Panc1 (cell line): ENCODE data around the gene INO80C. TPM values are rescaled to one million over a fixed set of nuclear protein-coding genes. Genes with fewer than 3 reads are reported as not detected.
"Not testable (repeated sequence)": the region's sequence is repeated elsewhere in the genome, so short reads cannot be mapped to it uniquely, and the experiment has no call there.

ENCODE experiments used
- ATAC-seq: fragments of 200-7000 bp; cut with Tn5 transposase; 2 replicates; pipeline ENCODE4 v1.9.1; 2020; ENCODE audit warnings: mild to moderate bottlenecking, moderate library complexity
- BruUV-seq: library from RNA; stranded (reverse); fragments of 400-500 nt; replicated peaks from 2 replicates; lab custom pipeline; 2021; lab: Mats Ljungman, UMichigan
- CTCF ChIA-PET: fragments of 300-600 bp; sonication (Branson Sonifier 250); formaldehyde crosslinking; loops from one replicate; lab custom pipeline; 2022; ENCODE audit warnings: antibody characterized with exemption; lab: Charles Lee
- POLR2A ChIA-PET: fragments of 300-600 bp; sonication (Branson Sonifier 250); formaldehyde crosslinking; loops from one replicate; lab custom pipeline; 2022; ENCODE audit warnings: antibody characterized with exemption; lab: Charles Lee
- DNase-seq: peaks from one replicate; pipeline ENCODE4 v3.0.0-alpha.2; 2010; ENCODE audit warnings: low read depth, low spot score
- H3K27ac ChIP-seq: 2 replicates; pipeline ENCODE4 v1.5.1; 2011; ENCODE audit warnings: mild to moderate bottlenecking, low read length, inconsistent platforms
- H3K27me3 ChIP-seq: fragments of 200-500 bp; sonication (Bioruptor generic); 2 replicates; pipeline ENCODE4 v1.6.0; 2014; ENCODE audit warnings: low read length, inconsistent platforms; ENCODE audit not compliant: control insufficient read depth, insufficient read depth
- H3K36me3 ChIP-seq: fragments of 200-500 bp; sonication (Bioruptor generic); 2 replicates; pipeline ENCODE4 v1.5.1; 2014; ENCODE audit warnings: inconsistent platforms, mild to moderate bottlenecking, low read length, moderate library complexity; ENCODE audit not compliant: control insufficient read depth, insufficient read depth
- H3K4me1 ChIP-seq: 2 replicates; pipeline ENCODE4 v1.5.1; 2011; ENCODE audit warnings: inconsistent platforms, mild to moderate bottlenecking, low read length, moderate library complexity; ENCODE audit not compliant: control insufficient read depth, insufficient read depth
- H3K4me3 ChIP-seq, 2 experiments: 2 replicates each; pipeline ENCODE4 v1.5.1; 2011 to 2012; ENCODE audit warnings: low read depth in 2 of 2, low read length in 2 of 2, mild to moderate bottlenecking in 2 of 2, inconsistent platforms in 1 of 2, moderate library complexity in 1 of 2
- H3K9me3 ChIP-seq: fragments of 200-500 bp; sonication (Bioruptor generic); 2 replicates; pipeline ENCODE4 v1.5.1; 2014; ENCODE audit warnings: low read depth, mild to moderate bottlenecking, inconsistent platforms, low read length, moderate library complexity; ENCODE audit not compliant: control insufficient read depth, insufficient read depth
- POLR2AphosphoS5 ChIP-seq: IDR thresholded peaks from 2 replicates; pipeline ENCODE4 v1.6.1; 2012; ENCODE audit warnings: mild to moderate bottlenecking, low read depth, low read length, moderate library complexity
- SIN3A ChIP-seq: IDR thresholded peaks from 2 replicates; pipeline ENCODE4 v1.6.1; 2012; ENCODE audit warnings: low read depth, mild to moderate bottlenecking, low read length, moderate library complexity, borderline replicate concordance; ENCODE audit not compliant: insufficient read depth
- TCF7L2 ChIP-seq: IDR thresholded peaks from 2 replicates; pipeline ENCODE4 v1.6.1; 2011; ENCODE audit warnings: mild to moderate bottlenecking, low read depth, low read length, inconsistent platforms
- in situ Hi-C: cut with HindIII; loops from 2 replicates; pipeline ENCODE4 v1.10.0; 2016; ENCODE audit warnings: low sequenced_read_pairs, low pct_unique_long_range_greater_than_20kb
- intact Hi-C: fragments of 100-400 bp; cut with micrococcal nuclease; formaldehyde crosslinking; loops from one replicate; pipeline ENCODE4 v1.10.0; 2022; ENCODE audit not compliant: unreplicated experiment
- total RNA-seq: library from RNA; stranded (reverse); gene quantifications from one replicate; pipeline ENCODE4 v1.2.1, GENCODE V29; 2021; ENCODE audit not compliant: unreplicated experiment
- TF ChIP-seq, protein P1 (sequence below): fragments of 450-650 bp; IDR thresholded peaks from 2 replicates; pipeline ENCODE4 v1.5.1; 2017; ENCODE audit warnings: mild to moderate bottlenecking
- TF ChIP-seq, protein P2 (sequence below), 2 experiments: IDR thresholded peaks; 2 replicates each; pipeline ENCODE4 v1.6.1; 2011 to 2012; ENCODE audit warnings: low read depth in 2 of 2, control low read depth in 1 of 2, low read length in 1 of 2, mild to moderate bottlenecking in 1 of 2, moderate library complexity in 1 of 2; ENCODE audit not compliant: insufficient read depth in 1 of 2

INO80C gene
- total RNA-seq, 1 experiment from 2014 or later = 25.8 TPM

GRCh38 chr18:35490894-35491699, 6.7 kb downstream of the INO80C start:
- DNase-seq (no peak), ATAC-seq (peak; percentile 66)
- Histone ChIP-seq H3K27me3 (no peaks in the 10 kb centered on the region), H3K36me3 (no peaks in the 10 kb centered on the region), H3K9me3 (no peaks in the 10 kb centered on the region), H3K27ac (peak overlapping the region; percentile 84), H3K4me3 (no peak overlapping the region), H3K4me1 (peaks cover 47% of the 10 kb centered on the region)
- ChIA-PET POLR2A (no interaction called here), CTCF (no interaction called here)
- TF ChIP-seq, protein P1, sequence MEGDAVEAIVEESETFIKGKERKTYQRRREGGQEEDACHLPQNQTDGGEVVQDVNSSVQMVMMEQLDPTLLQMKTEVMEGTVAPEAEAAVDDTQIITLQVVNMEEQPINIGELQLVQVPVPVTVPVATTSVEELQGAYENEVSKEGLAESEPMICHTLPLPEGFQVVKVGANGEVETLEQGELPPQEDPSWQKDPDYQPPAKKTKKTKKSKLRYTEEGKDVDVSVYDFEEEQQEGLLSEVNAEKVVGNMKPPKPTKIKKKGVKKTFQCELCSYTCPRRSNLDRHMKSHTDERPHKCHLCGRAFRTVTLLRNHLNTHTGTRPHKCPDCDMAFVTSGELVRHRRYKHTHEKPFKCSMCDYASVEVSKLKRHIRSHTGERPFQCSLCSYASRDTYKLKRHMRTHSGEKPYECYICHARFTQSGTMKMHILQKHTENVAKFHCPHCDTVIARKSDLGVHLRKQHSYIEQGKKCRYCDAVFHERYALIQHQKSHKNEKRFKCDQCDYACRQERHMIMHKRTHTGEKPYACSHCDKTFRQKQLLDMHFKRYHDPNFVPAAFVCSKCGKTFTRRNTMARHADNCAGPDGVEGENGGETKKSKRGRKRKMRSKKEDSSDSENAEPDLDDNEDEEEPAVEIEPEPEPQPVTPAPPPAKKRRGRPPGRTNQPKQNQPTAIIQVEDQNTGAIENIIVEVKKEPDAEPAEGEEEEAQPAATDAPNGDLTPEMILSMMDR = no peak
- TF ChIP-seq POLR2AphosphoS5 (no peak), TCF7L2 (no peak), SIN3A (no peak)
- TF ChIP-seq, protein P2, sequence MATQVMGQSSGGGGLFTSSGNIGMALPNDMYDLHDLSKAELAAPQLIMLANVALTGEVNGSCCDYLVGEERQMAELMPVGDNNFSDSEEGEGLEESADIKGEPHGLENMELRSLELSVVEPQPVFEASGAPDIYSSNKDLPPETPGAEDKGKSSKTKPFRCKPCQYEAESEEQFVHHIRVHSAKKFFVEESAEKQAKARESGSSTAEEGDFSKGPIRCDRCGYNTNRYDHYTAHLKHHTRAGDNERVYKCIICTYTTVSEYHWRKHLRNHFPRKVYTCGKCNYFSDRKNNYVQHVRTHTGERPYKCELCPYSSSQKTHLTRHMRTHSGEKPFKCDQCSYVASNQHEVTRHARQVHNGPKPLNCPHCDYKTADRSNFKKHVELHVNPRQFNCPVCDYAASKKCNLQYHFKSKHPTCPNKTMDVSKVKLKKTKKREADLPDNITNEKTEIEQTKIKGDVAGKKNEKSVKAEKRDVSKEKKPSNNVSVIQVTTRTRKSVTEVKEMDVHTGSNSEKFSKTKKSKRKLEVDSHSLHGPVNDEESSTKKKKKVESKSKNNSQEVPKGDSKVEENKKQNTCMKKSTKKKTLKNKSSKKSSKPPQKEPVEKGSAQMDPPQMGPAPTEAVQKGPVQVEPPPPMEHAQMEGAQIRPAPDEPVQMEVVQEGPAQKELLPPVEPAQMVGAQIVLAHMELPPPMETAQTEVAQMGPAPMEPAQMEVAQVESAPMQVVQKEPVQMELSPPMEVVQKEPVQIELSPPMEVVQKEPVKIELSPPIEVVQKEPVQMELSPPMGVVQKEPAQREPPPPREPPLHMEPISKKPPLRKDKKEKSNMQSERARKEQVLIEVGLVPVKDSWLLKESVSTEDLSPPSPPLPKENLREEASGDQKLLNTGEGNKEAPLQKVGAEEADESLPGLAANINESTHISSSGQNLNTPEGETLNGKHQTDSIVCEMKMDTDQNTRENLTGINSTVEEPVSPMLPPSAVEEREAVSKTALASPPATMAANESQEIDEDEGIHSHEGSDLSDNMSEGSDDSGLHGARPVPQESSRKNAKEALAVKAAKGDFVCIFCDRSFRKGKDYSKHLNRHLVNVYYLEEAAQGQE (IDR thresholded peaks at IDR 0.05; ENCODE audit: insufficient read depth in 1 of 2, low read depth in 2 of 2, low read length in 1 of 2) = no peak
- intact Hi-C loops (loop anchor here (10.0 kb wide), 1 partner anchor 86 kb away; no protein-coding TSS in a partner anchor), in situ Hi-C loops (no loop called here)
- no TSS peak for BruUV-seq

DNA sequence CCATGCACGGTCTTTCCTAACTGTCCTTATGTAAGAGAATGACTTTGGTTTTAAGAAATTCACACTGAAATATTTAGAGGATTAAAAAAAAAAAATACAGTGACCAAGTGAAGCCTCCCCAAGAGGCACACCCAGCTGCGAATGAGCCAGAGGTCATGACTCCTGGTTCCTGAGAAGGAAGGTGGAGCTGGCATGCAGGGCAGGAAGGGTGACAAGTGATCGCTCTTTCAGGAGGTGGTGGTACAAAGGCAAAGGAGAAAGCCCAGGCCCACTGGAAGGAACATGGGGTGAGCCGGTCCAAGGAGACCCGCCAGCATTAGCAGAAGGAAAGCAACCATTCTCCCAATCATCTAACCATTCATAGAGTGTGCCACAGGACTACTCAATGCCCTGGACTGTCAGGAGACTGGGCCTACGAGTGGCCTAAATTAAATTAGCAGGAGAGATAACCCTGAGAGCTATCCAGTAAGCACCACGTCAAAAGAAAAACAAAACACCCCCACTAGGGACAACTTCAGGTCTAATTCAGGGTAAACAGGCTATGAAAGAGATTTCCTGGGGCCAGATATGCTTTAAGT, 7.8 kb downstream of the INO80C start:
- BruUV-seq = no TSS peak
- Histone ChIP-seq H3K27ac (peak overlapping the region; percentile 84), H3K27me3 (no peaks in the 10 kb centered on the region), H3K9me3 (no peaks in the 10 kb centered on the region), H3K4me3 (no peak overlapping the region), H3K4me1 (peaks cover 36% of the 10 kb centered on the region), H3K36me3 (no peaks in the 10 kb centered on the region)
- TF ChIP-seq, protein P1 = no peak
- TF ChIP-seq, protein P2 (IDR thresholded peaks at IDR 0.05; ENCODE audit: insufficient read depth in 1 of 2, low read depth in 2 of 2, low read length in 1 of 2) = no peak
- TF ChIP-seq TCF7L2 = no peak
- TF ChIP-seq SIN3A = no peak
- no peak for TF ChIP-seq POLR2AphosphoS5
- DNase-seq = no peak
- ChIA-PET POLR2A (no interaction called here), CTCF (no interaction called here)
- ATAC-seq = no peak
- in situ Hi-C loops (no loop called here), intact Hi-C loops (loop anchor here (10.0 kb wide), 1 partner anchor 85 kb away; no protein-coding TSS in a partner anchor)

DNA sequence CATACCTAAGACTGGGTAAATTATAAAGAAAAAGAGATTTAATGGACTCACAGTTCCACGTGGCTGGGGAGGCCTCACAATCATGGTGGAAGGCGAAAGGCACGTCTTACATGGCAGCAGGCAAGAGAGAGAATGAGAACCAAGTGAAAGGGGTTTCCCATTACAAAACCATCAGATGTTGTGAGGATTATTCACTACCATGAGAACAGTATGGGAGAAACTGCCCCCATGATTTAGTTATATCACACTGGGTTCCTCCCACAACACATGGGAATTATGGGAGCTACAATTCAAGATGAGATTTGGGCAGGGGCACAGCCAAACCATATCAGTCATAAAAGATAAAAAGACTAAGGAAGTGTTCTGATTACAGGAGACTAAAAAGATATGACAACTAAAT, 8.5 kb downstream of the INO80C start:
- H3K27ac ChIP-seq, H3K9me3 ChIP-seq, in situ Hi-C loops, H3K27me3 ChIP-seq, DNase-seq, POLR2A ChIA-PET, intact Hi-C loops, CTCF ChIA-PET, H3K4me3 ChIP-seq, H3K36me3 ChIP-seq, BruUV-seq, ATAC-seq: not testable (repeated sequence)
- H3K4me1 ChIP-seq = peaks cover 30% of the 10 kb centered on the region
